Epithelial cell of esophagus (primary cell): ENCODE measurements around the gene ATRN.

ENCODE experiments used
- DNase-seq: peaks from one replicate; pipeline ENCODE4 v3.0.0; 2010; ENCODE audit warnings: low read depth
- H3K4me3 ChIP-seq: 2 replicates; pipeline ENCODE4 v1.5.1; 2011; ENCODE audit warnings: mild to moderate bottlenecking, low read length, control low read depth
- CTCF ChIP-seq: IDR thresholded peaks from 2 replicates; pipeline ENCODE4 v1.5.1; 2011; ENCODE audit warnings: low read depth, mild to moderate bottlenecking, low read length, control low read depth, inconsistent platforms; ENCODE audit not compliant: insufficient read depth; ENCODE audit errors: missing control alignments

ATRN gene

GRCh38 chr20:3696200-3696599 lies 225.4 kb downstream of the ATRN start:
- DNase-seq = no peak
- TF ChIP-seq CTCF = peak; percentile 30
- H3K4me3 ChIP-seq = no peak overlapping the region

GRCh38 chr20:3696745-3697587 lies 226.1 kb downstream of the ATRN start:
- TF ChIP-seq CTCF = no peak
- no peak overlapping the region for H3K4me3 ChIP-seq
- DNase-seq = no peak

GRCh38 chr20:3697588-3698305 lies 226.9 kb downstream of the ATRN start:
- H3K4me3 ChIP-seq = no peak overlapping the region
- no peak for TF ChIP-seq CTCF
- DNase-seq = no peak

- no peak for TF ChIP-seq CTCF
- DNase-seq = no peak
- no peak overlapping the region for H3K4me3 ChIP-seq
Measured at GRCh38 chr20:3698591-3699001, 227.8 kb downstream of the ATRN start.

GRCh38 chr20:3699037-3699436 lies 228.2 kb downstream of the ATRN start:
- DNase-seq = no peak
- no peak for TF ChIP-seq CTCF

More at GRCh38 chr20:3699037-3699436, 228.2 kb downstream of the ATRN start:
- H3K4me3 ChIP-seq = no peak overlapping the region
